PC-3 (cell line): ENCODE measurements around the gene WDR46.

Experiments
- EZH2 ChIP-seq: fragments of 300-600 bp; sonication (generic); IDR thresholded peaks from one replicate; pipeline ENCODE4 v1.6.1; 2017; ENCODE audit warnings: antibody characterized with exemption, mild to moderate bottlenecking, low read length; ENCODE audit not compliant: unreplicated experiment
- EZH2phosphoT487 ChIP-seq: fragments of 300-600 bp; sonication (generic); IDR thresholded peaks from 2 replicates; pipeline ENCODE4 v1.6.1; 2018; ENCODE audit warnings: mild to moderate bottlenecking, antibody characterized with exemption, low read length, borderline replicate concordance
- TF ChIP-seq, protein P1 (sequence below): fragments of 300-600 bp; sonication (generic); conservative IDR thresholded peaks from 2 replicates; pipeline ENCODE4 v1.5.1; 2017; ENCODE audit warnings: antibody characterized with exemption, low read depth, mild to moderate bottlenecking, low read length

DNA sequence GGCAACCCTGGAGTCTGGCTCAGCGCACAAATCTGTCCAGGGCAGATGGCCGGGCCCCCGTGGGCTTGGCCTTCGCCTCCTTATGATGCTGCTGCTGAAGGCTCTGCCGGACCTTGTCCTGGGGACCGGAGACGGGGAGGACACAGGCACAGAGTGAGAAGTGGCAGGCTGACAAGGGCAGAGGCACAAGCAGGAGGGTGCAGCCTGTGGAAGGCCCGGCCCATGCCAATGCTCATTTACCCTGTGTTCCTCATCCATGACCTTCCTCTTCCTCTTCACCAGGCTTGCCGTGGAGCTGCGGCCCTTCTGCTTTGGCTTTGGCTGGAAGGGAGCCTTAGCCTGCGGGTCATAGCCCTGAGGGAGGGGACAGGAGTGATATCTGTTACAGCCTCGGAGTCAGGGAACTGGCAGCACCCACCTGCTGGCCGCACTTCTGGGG is 9.8 kb downstream of the WDR46 start:
- TF ChIP-seq EZH2, result no peak
- TF ChIP-seq, protein P1, sequence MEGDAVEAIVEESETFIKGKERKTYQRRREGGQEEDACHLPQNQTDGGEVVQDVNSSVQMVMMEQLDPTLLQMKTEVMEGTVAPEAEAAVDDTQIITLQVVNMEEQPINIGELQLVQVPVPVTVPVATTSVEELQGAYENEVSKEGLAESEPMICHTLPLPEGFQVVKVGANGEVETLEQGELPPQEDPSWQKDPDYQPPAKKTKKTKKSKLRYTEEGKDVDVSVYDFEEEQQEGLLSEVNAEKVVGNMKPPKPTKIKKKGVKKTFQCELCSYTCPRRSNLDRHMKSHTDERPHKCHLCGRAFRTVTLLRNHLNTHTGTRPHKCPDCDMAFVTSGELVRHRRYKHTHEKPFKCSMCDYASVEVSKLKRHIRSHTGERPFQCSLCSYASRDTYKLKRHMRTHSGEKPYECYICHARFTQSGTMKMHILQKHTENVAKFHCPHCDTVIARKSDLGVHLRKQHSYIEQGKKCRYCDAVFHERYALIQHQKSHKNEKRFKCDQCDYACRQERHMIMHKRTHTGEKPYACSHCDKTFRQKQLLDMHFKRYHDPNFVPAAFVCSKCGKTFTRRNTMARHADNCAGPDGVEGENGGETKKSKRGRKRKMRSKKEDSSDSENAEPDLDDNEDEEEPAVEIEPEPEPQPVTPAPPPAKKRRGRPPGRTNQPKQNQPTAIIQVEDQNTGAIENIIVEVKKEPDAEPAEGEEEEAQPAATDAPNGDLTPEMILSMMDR, result no peak
- no peak for TF ChIP-seq EZH2phosphoT487
